ENCODE results near the gene DNAJC5G. TPM values are rescaled to one million over a fixed set of nuclear protein-coding genes. Genes with fewer than 3 reads are reported as not detected.
"Not testable (repeated sequence)": the region's sequence is repeated elsewhere in the genome, so short reads cannot be mapped to it uniquely, and the experiment has no call there.

Gene DNAJC5G
- total RNA-seq, 1 experiment from 2014 or later, result not detected

DNA sequence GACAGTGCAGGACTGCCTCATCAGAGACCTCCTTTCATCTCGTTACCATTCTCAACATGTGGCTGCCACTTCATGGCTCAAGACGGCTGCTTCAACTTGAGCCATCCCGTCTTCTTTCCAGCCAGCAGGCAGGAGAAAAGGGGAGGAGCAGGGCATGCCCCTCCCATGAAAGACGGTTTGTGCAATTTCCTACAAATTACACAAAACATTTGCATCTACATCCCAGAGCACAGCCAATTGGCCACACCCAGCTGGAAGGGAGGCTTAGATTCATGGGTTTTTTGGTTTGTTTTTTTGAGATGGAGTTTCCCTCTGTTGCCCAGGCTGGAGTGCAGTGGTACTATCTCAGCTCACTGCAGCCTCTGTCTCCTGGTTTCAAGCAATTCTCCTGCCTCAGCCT is 21.2 kb downstream of the DNAJC5G start:
- DNase-seq (no peak), ATAC-seq (no peak)
- no peak for TF ChIP-seq EZH2phosphoT487 (IDR thresholded peaks at IDR 0.05; ENCODE audit: borderline replicate concordance, low read length)
- TF ChIP-seq EZH2 (IDR thresholded peaks at IDR 0.05; ENCODE audit: low read length, unreplicated experiment), result no peak
- TF ChIP-seq, protein P1, sequence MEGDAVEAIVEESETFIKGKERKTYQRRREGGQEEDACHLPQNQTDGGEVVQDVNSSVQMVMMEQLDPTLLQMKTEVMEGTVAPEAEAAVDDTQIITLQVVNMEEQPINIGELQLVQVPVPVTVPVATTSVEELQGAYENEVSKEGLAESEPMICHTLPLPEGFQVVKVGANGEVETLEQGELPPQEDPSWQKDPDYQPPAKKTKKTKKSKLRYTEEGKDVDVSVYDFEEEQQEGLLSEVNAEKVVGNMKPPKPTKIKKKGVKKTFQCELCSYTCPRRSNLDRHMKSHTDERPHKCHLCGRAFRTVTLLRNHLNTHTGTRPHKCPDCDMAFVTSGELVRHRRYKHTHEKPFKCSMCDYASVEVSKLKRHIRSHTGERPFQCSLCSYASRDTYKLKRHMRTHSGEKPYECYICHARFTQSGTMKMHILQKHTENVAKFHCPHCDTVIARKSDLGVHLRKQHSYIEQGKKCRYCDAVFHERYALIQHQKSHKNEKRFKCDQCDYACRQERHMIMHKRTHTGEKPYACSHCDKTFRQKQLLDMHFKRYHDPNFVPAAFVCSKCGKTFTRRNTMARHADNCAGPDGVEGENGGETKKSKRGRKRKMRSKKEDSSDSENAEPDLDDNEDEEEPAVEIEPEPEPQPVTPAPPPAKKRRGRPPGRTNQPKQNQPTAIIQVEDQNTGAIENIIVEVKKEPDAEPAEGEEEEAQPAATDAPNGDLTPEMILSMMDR (conservative IDR thresholded peaks at IDR 0.05; ENCODE audit: low read depth, low read length), result no peak
- no peaks in the 10 kb centered on the region for H3K27me3 ChIP-seq (ENCODE audit: low read length)
- no peaks in the 10 kb centered on the region for H3K79me2 ChIP-seq (ENCODE audit: low read length)
- H3K4me1 ChIP-seq (ENCODE audit: insufficient read depth, low read length), result peaks cover 39% of the 10 kb centered on the region
- intact Hi-C loops (cut with micrococcal nuclease), result no loop called here
- no peak overlapping the region for H2AFZ ChIP-seq (ENCODE audit: low read length)
- peaks cover 10% of the 10 kb centered on the region for H3F3A ChIP-seq (ENCODE audit: low read length, unreplicated experiment)
- no peaks in the 10 kb centered on the region for H4K20me1 ChIP-seq (ENCODE audit: low read length)
- no peak overlapping the region for H3K4me2 ChIP-seq (ENCODE audit: low read length)
- no TSS peak for BruUV-seq (replicated peaks)
- POLR2A ChIA-PET (ENCODE audit: unreplicated experiment), result no interaction called here
- H3K36me3 ChIP-seq (ENCODE audit: low read depth, low read length), result no peaks in the 10 kb centered on the region
- no peak overlapping the region for H3K9ac ChIP-seq (ENCODE audit: low read length)
- H3K27ac ChIP-seq (ENCODE audit: low read length), result no peak overlapping the region
- CTCF ChIA-PET, result no interaction called here
- H3K4me3 ChIP-seq (ENCODE audit: low read length), result no peak overlapping the region
- no peaks in the 10 kb centered on the region for H3K9me2 ChIP-seq (replicated peaks; ENCODE audit: low read length)
- H3K9me3 ChIP-seq (ENCODE audit: low read length), result no peaks in the 10 kb centered on the region

DNA sequence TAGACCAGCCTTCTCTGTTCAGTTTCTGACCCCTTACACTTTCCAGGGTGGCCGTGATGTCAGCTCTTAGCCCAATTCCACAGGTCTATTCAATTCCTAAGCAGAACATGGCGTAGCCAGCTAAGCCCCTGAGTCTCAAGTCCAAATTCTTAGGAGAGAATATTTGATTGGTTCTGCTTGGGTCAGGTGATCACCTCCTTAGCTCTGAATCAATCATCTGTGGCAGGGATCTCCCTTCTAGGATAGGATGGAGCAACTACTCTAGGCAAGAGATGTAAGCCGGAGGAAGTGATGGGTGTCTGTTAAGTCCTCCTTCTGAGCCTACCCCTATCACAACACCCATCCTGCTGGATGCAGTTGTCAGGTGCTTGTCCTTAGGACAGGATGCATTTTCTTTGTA is 22.0 kb downstream of the DNAJC5G start:
- Histone ChIP-seq H2AFZ (ENCODE audit: low read length) (no peak overlapping the region), H3K9ac (ENCODE audit: low read length) (no peak overlapping the region), H3K36me3 (ENCODE audit: low read depth, low read length) (no peaks in the 10 kb centered on the region), H3K79me2 (ENCODE audit: low read length) (no peaks in the 10 kb centered on the region), H3K9me3 (ENCODE audit: low read length) (no peaks in the 10 kb centered on the region), H3K4me3 (ENCODE audit: low read length) (no peak overlapping the region), H3K27me3 (ENCODE audit: low read length) (no peaks in the 10 kb centered on the region), H3K9me2 (replicated peaks; ENCODE audit: low read length) (no peaks in the 10 kb centered on the region), H4K20me1 (ENCODE audit: low read length) (no peaks in the 10 kb centered on the region), H3K27ac (ENCODE audit: low read length) (no peak overlapping the region), H3K4me1 (ENCODE audit: insufficient read depth, low read length) (peaks cover 33% of the 10 kb centered on the region), H3K4me2 (ENCODE audit: low read length) (no peak overlapping the region), H3F3A (ENCODE audit: low read length, unreplicated experiment) (peaks cover 10% of the 10 kb centered on the region)
- no peak for DNase-seq
- intact Hi-C loops (cut with micrococcal nuclease), result no loop called here
- CTCF ChIA-PET, result no interaction called here
- TF ChIP-seq, protein P1 (conservative IDR thresholded peaks at IDR 0.05; ENCODE audit: low read depth, low read length), result no peak
- no peak for TF ChIP-seq EZH2phosphoT487 (IDR thresholded peaks at IDR 0.05; ENCODE audit: borderline replicate concordance, low read length)
- no peak for TF ChIP-seq EZH2 (IDR thresholded peaks at IDR 0.05; ENCODE audit: low read length, unreplicated experiment)
- POLR2A ChIA-PET (ENCODE audit: unreplicated experiment), result interaction anchor here (0.7 kb wide), 1 partner anchor 198 kb away, joined by 6 read pairs; no protein-coding TSS in a partner anchor
- no peak for ATAC-seq
- BruUV-seq (replicated peaks), result no TSS peak

DNA sequence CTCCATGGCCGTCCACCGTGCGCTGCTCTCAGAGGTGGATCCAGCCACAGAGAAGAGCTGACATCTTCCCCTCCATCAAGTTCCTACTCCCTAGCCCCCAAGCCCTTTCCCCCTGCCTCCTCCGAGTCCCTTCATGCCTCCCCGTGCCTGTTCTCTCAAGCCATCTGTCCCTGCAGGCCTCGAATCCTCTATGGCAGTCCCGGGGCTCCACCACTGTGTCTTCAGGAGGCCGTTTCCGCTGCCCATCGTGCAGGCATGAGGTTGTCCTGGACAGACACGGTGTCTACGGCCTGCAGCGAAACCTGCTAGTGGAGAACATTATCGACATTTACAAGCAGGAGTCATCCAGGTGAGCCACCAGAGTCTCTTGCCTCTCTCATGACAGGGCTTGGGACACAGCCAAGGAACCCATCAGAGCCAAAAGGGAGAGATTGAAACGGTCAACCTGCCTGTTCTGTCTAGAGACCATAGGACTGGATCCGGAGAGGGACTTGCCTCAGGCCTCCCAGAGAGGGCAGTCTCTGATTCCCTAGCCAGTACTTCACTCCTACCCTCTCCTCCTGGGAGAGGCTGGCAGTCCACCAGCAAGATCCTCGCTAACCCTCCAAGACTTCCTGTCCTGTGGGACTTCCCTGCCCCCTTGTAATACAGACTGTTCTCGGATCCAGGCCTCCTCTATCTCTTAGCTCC is 23.3 kb downstream of the DNAJC5G start:
- no peak for TF ChIP-seq EZH2phosphoT487 (IDR thresholded peaks at IDR 0.05; ENCODE audit: borderline replicate concordance, low read length)
- no peak for TF ChIP-seq EZH2 (IDR thresholded peaks at IDR 0.05; ENCODE audit: low read length, unreplicated experiment)
- TF ChIP-seq, protein P1 (conservative IDR thresholded peaks at IDR 0.05; ENCODE audit: low read depth, low read length), result no peak
- H3K27ac ChIP-seq (ENCODE audit: low read length), result peak overlapping the region; percentile 28; the same call in 1 of the 2 replicates
- peaks cover 24% of the 10 kb centered on the region for H3K4me1 ChIP-seq (ENCODE audit: insufficient read depth, low read length)
- no peak overlapping the region for H3K9ac ChIP-seq (ENCODE audit: low read length)
- no peaks in the 10 kb centered on the region for H3K9me3 ChIP-seq (ENCODE audit: low read length)
- BruUV-seq (replicated peaks), result no TSS peak
- no peaks in the 10 kb centered on the region for H3K9me2 ChIP-seq (replicated peaks; ENCODE audit: low read length)
- no peaks in the 10 kb centered on the region for H3F3A ChIP-seq (ENCODE audit: low read length, unreplicated experiment)
- no peaks in the 10 kb centered on the region for H4K20me1 ChIP-seq (ENCODE audit: low read length)
- DNase-seq, result peak; percentile 83
- no peaks in the 10 kb centered on the region for H3K36me3 ChIP-seq (ENCODE audit: low read depth, low read length)
- ChIA-PET POLR2A (ENCODE audit: unreplicated experiment) (no interaction called here), CTCF (no interaction called here)
- intact Hi-C loops (cut with micrococcal nuclease), result no loop called here
- peak overlapping the region; percentile 5; the same call in 1 of the 2 replicates for H2AFZ ChIP-seq (ENCODE audit: low read length)
- H3K4me3 ChIP-seq (ENCODE audit: low read length), result no peak overlapping the region
- peak overlapping the region; percentile 24; the same call in 1 of the 2 replicates for H3K4me2 ChIP-seq (ENCODE audit: low read length)
- peak; percentile 50 for ATAC-seq
- no peaks in the 10 kb centered on the region for H3K27me3 ChIP-seq (ENCODE audit: low read length)
- no peaks in the 10 kb centered on the region for H3K79me2 ChIP-seq (ENCODE audit: low read length)

DNA sequence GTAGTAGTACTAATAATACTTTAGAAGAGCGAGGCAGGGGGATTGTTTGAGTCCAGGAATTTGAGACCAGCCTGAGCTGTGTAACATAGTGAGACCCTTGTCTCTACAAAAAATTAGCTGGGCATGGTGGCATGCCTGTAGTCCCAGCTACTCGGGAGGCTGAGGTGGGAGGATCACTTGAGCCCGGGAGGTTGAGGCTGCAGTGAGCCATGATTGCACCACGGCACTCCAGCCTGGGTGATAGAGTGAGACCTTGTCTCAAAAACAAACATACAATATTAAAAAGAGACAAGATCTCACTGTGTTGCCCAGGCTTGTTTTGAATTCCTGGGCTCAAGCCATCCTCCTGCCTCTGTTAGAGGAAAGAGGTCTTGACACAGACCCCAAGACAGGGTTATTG is 25.4 kb downstream of the DNAJC5G start:
- H3K4me2 ChIP-seq (ENCODE audit: low read length); POLR2A ChIA-PET (ENCODE audit: unreplicated experiment); ATAC-seq; H3K9me3 ChIP-seq (ENCODE audit: low read length); H3K9me2 ChIP-seq (replicated peaks; ENCODE audit: low read length); H3F3A ChIP-seq (ENCODE audit: low read length, unreplicated experiment); H3K27me3 ChIP-seq (ENCODE audit: low read length); H3K4me3 ChIP-seq (ENCODE audit: low read length); H3K79me2 ChIP-seq (ENCODE audit: low read length); H3K27ac ChIP-seq (ENCODE audit: low read length); DNase-seq; H3K36me3 ChIP-seq (ENCODE audit: low read depth, low read length); H4K20me1 ChIP-seq (ENCODE audit: low read length); H3K9ac ChIP-seq (ENCODE audit: low read length); H2AFZ ChIP-seq (ENCODE audit: low read length); CTCF ChIA-PET; intact Hi-C loops (cut with micrococcal nuclease); BruUV-seq (replicated peaks): not testable (repeated sequence)
- H3K4me1 ChIP-seq (ENCODE audit: insufficient read depth, low read length), result peaks cover 16% of the 10 kb centered on the region

Data from PC-3 (cell line).